BE2C (cell line): ENCODE data around the gene ODAPH.
"Not testable (repeated sequence)": the region's sequence is repeated elsewhere in the genome, so short reads cannot be mapped to it uniquely, and the experiment has no call there.

Experiments used
- DNase-seq: peaks from one replicate; pipeline ENCODE4 v3.0.0-alpha.2; 2020
- H3K27me3 ChIP-seq: fragments of 250-450 bp; sonication (Bioruptor Pico); 2 replicates; pipeline ENCODE4 v1.5.1; 2020; ENCODE audit warnings: mild to moderate bottlenecking
- H3K36me3 ChIP-seq: fragments of 250-450 bp; sonication (Bioruptor Pico); 2 replicates; pipeline ENCODE4 v1.5.1; 2020; ENCODE audit warnings: mild to moderate bottlenecking
- H3K4me1 ChIP-seq: fragments of 250-450 bp; sonication (Bioruptor Pico); 2 replicates; pipeline ENCODE4 v1.5.1; 2020
- H3K4me3 ChIP-seq: 2 replicates; pipeline ENCODE4 v1.5.1; 2011; ENCODE audit warnings: low read depth, low read length
- H3K9me3 ChIP-seq: fragments of 250-450 bp; sonication (Bioruptor Pico); 2 replicates; pipeline ENCODE4 v1.5.1; 2020
- CTCF ChIP-seq: IDR thresholded peaks from 2 replicates; pipeline ENCODE4 v1.5.1; 2012; ENCODE audit warnings: mild to moderate bottlenecking, low read depth, low read length

ODAPH gene

GRCh38 chr4:75514131-75514948 is 41.5 kb upstream of the ODAPH start, which contains the start of the genes RCHY1 and THAP6:
Gene RCHY1 (minus strand): TSS chr4:75514403. CDS start chr4:75514286, 117 bp downstream.
Gene THAP6 (plus strand): TSS chr4:75514473. CDS start chr4:75515453, 980 bp downstream.
- peak within 1 kb of the TSS; percentile 96 for H3K4me3 ChIP-seq
- H3K36me3 ChIP-seq: peaks cover 12% of the 10 kb centered on the region
- peak; percentile 97 for DNase-seq
- no peaks in the 10 kb centered on the region; the same call in 1 of the 2 replicates for H3K4me1 ChIP-seq
- no peaks in the 10 kb centered on the region for H3K9me3 ChIP-seq
- no peak for TF ChIP-seq CTCF
- H3K27me3 ChIP-seq: no peaks in the 10 kb centered on the region

- no peaks in the 10 kb centered on the region for H3K27me3 ChIP-seq
- no peak for DNase-seq
- no peak for TF ChIP-seq CTCF
- H3K4me3 ChIP-seq: peak overlapping the region; percentile 96
- H3K9me3 ChIP-seq: no peaks in the 10 kb centered on the region
- peaks cover 12% of the 10 kb centered on the region for H3K36me3 ChIP-seq
- H3K4me1 ChIP-seq: no peaks in the 10 kb centered on the region; the same call in 1 of the 2 replicates
Measured at GRCh38 chr4:75514949-75515612, 40.8 kb upstream of the ODAPH start.

- no peak for TF ChIP-seq CTCF
- H3K9me3 ChIP-seq: no peaks in the 10 kb centered on the region
- no peak for DNase-seq
- H3K4me1 ChIP-seq: no peaks in the 10 kb centered on the region; the same call in 1 of the 2 replicates
- no peaks in the 10 kb centered on the region for H3K27me3 ChIP-seq
- H3K4me3 ChIP-seq: no peak overlapping the region
- H3K36me3 ChIP-seq: peaks cover 12% of the 10 kb centered on the region
Measured at GRCh38 chr4:75516144-75516543, 39.7 kb upstream of the ODAPH start.

- H3K4me3 ChIP-seq, DNase-seq, H3K27me3 ChIP-seq, H3K9me3 ChIP-seq, H3K4me1 ChIP-seq: not testable (repeated sequence)
- peaks cover 12% of the 10 kb centered on the region for H3K36me3 ChIP-seq
Measured at GRCh38 chr4:75519452-75519851, 36.4 kb upstream of the ODAPH start.

GRCh38 chr4:75525086-75525485 is 30.8 kb upstream of the ODAPH start:
- Histone ChIP-seq H3K4me1 (no peaks in the 10 kb centered on the region), H3K9me3 (no peaks in the 10 kb centered on the region), H3K4me3 (no peak overlapping the region), H3K36me3 (peaks cover 9% of the 10 kb centered on the region), H3K27me3 (no peaks in the 10 kb centered on the region)
- DNase-seq: no peak
- no peak for TF ChIP-seq CTCF

GRCh38 chr4:75525910-75526309 is 30.0 kb upstream of the ODAPH start:
- Histone ChIP-seq H3K36me3 (peaks cover 9% of the 10 kb centered on the region), H3K4me3 (no peak overlapping the region), H3K9me3 (no peaks in the 10 kb centered on the region), H3K27me3 (no peaks in the 10 kb centered on the region), H3K4me1 (no peaks in the 10 kb centered on the region)
- TF ChIP-seq CTCF: no peak
- no peak for DNase-seq
